HL-60 (cell line): ENCODE results near the gene ARMH4.

Source experiments
- DNase-seq, 2 experiments: peaks; one replicate each; pipeline ENCODE4 v3.0.0-alpha.2; 2010 to 2020; ENCODE audit warnings: low read depth in 1 of 2, low spot score in 1 of 2
- H3K27ac ChIP-seq: fragments of 250-450 bp; sonication (Bioruptor Pico); replicated peaks from 2 replicates; pipeline ENCODE4 v1.5.1; 2020; ENCODE audit warnings: mild to moderate bottlenecking, moderate library complexity
- H3K27me3 ChIP-seq: fragments of 250-450 bp; sonication (Bioruptor Pico); 2 replicates; pipeline ENCODE4 v1.5.1; 2021; ENCODE audit warnings: mild to moderate bottlenecking, moderate library complexity; ENCODE audit not compliant: insufficient read depth, poor library complexity, severe bottlenecking
- H3K4me3 ChIP-seq: replicated peaks from 2 replicates; pipeline ENCODE4 v1.5.1; 2011; ENCODE audit warnings: mild to moderate bottlenecking, control low read depth, low read length; ENCODE audit not compliant: insufficient read depth
- GABPA ChIP-seq: IDR thresholded peaks from 2 replicates; pipeline ENCODE4 v1.6.1; 2012; ENCODE audit warnings: low read depth
- POLR2AphosphoS5 ChIP-seq: IDR thresholded peaks from 2 replicates; pipeline ENCODE4 v1.6.1; 2012; ENCODE audit warnings: low read depth
- SPI1 ChIP-seq: IDR thresholded peaks from 2 replicates; pipeline ENCODE4 v1.6.1; 2012; ENCODE audit warnings: low read depth, mild to moderate bottlenecking, borderline replicate concordance
- TF ChIP-seq, protein P1 (sequence below): IDR thresholded peaks from one replicate; pipeline ENCODE4 v1.5.1; 2011; ENCODE audit warnings: low read length, control low read depth, inconsistent platforms; ENCODE audit not compliant: insufficient read depth
- TF ChIP-seq, protein P2 (sequence below): IDR thresholded peaks from 2 replicates; pipeline ENCODE4 v1.6.1; 2012; ENCODE audit warnings: low read depth; ENCODE audit not compliant: insufficient replicate concordance

The ARMH4 gene

DNA sequence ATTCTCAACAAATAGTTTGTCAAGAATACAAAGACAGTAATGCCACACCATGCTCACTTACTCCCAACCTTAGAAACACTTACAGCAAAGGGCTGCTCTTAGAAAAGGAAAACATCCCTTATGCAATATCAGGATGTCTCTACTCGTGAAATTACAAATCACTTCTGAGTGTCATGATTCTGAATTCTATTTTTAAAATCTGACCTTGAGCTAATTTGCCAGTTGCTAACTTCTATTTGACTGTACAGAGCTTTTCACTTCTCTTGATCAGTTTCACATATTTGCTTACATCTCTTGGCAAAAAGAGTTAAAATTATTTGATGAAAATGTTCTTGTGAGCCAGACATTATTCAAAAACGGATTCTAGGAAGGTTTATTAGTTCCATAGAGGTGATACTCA lies 149.4 kb downstream of the ARMH4 start:
- TF ChIP-seq POLR2AphosphoS5 (no peak), GABPA (no peak), SPI1 (no peak)
- TF ChIP-seq, protein P1, sequence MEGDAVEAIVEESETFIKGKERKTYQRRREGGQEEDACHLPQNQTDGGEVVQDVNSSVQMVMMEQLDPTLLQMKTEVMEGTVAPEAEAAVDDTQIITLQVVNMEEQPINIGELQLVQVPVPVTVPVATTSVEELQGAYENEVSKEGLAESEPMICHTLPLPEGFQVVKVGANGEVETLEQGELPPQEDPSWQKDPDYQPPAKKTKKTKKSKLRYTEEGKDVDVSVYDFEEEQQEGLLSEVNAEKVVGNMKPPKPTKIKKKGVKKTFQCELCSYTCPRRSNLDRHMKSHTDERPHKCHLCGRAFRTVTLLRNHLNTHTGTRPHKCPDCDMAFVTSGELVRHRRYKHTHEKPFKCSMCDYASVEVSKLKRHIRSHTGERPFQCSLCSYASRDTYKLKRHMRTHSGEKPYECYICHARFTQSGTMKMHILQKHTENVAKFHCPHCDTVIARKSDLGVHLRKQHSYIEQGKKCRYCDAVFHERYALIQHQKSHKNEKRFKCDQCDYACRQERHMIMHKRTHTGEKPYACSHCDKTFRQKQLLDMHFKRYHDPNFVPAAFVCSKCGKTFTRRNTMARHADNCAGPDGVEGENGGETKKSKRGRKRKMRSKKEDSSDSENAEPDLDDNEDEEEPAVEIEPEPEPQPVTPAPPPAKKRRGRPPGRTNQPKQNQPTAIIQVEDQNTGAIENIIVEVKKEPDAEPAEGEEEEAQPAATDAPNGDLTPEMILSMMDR, result no peak
- TF ChIP-seq, protein P2, sequence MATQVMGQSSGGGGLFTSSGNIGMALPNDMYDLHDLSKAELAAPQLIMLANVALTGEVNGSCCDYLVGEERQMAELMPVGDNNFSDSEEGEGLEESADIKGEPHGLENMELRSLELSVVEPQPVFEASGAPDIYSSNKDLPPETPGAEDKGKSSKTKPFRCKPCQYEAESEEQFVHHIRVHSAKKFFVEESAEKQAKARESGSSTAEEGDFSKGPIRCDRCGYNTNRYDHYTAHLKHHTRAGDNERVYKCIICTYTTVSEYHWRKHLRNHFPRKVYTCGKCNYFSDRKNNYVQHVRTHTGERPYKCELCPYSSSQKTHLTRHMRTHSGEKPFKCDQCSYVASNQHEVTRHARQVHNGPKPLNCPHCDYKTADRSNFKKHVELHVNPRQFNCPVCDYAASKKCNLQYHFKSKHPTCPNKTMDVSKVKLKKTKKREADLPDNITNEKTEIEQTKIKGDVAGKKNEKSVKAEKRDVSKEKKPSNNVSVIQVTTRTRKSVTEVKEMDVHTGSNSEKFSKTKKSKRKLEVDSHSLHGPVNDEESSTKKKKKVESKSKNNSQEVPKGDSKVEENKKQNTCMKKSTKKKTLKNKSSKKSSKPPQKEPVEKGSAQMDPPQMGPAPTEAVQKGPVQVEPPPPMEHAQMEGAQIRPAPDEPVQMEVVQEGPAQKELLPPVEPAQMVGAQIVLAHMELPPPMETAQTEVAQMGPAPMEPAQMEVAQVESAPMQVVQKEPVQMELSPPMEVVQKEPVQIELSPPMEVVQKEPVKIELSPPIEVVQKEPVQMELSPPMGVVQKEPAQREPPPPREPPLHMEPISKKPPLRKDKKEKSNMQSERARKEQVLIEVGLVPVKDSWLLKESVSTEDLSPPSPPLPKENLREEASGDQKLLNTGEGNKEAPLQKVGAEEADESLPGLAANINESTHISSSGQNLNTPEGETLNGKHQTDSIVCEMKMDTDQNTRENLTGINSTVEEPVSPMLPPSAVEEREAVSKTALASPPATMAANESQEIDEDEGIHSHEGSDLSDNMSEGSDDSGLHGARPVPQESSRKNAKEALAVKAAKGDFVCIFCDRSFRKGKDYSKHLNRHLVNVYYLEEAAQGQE, result no peak
- H3K4me3 ChIP-seq, result no peak overlapping the region
- no peak for DNase-seq
- peaks cover 2% of the 10 kb centered on the region for H3K27me3 ChIP-seq
- no peak overlapping the region for H3K27ac ChIP-seq

DNA sequence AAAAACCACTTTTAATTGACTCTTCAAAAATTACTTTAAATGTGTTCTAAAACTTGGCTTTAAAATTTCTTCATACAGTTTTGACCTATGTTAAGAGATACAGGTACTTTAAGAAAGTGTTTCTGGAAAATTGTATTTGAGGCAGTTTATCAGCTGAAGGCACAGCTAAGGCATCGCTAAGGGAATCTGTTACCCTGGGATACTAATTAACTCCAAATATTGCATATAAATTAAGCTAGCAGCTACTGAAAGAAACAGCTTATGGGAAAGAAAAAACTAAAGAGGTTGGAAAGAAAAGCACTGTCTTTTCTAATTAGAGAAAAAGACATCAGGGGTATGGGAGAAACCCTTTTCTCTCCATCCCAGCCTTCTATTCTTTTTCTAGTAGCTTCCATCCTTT lies 152.0 kb downstream of the ARMH4 start:
- Histone ChIP-seq H3K27ac (no peak overlapping the region), H3K27me3 (peaks cover 2% of the 10 kb centered on the region), H3K4me3 (no peak overlapping the region)
- DNase-seq, result no peak
- TF ChIP-seq, protein P2, result no peak
- TF ChIP-seq SPI1, result no peak
- no peak for TF ChIP-seq POLR2AphosphoS5
- no peak for TF ChIP-seq GABPA
- TF ChIP-seq, protein P1, result no peak

DNA sequence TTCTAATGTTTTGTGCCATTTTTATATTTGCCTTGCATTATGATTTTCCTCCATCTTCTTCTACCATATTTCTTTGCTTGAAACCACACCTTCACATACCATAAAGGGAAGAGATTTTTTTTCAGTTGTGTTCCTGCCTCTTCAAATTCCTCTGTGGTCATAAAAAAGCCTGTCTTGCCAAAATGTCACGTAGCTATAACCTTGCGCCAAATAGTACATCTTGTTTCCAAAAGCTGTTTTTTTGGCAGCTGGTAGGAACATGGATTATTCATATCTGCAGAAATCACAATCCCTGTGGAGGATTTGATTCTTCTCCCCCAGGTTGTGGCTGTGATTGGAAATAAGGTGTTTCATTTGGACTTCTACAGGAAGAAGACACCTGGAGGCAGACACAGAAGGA lies 152.5 kb downstream of the ARMH4 start:
- peaks cover 2% of the 10 kb centered on the region for H3K27me3 ChIP-seq
- no peak overlapping the region for H3K27ac ChIP-seq
- TF ChIP-seq, protein P1, result no peak
- no peak for TF ChIP-seq GABPA
- TF ChIP-seq POLR2AphosphoS5, result no peak
- TF ChIP-seq, protein P2, result no peak
- TF ChIP-seq SPI1, result no peak
- DNase-seq, result no peak
- no peak overlapping the region for H3K4me3 ChIP-seq
